GM19240 (cell line): ENCODE results near the gene LPAR2.
"Not testable (repeated sequence)": the region's sequence is repeated elsewhere in the genome, so short reads cannot be mapped to it uniquely, and the experiment has no call there.

ENCODE experiments used
- DNase-seq: peaks from one replicate; pipeline ENCODE4 v3.0.0; 2011; ENCODE audit warnings: low spot score; ENCODE audit not compliant: insufficient read length

LPAR2 gene

GRCh38 chr19:19598728-19599451 lies 29.1 kb downstream of the LPAR2 start:
- DNase-seq: not testable (repeated sequence)

- DNase-seq: peak; percentile 30
Measured at GRCh38 chr19:19597809-19598306, 30.2 kb downstream of the LPAR2 start.

- no peak for DNase-seq
Measured at GRCh38 chr19:19595171-19595701, 32.8 kb downstream of the LPAR2 start.

GRCh38 chr19:19594381-19594780 lies 33.6 kb downstream of the LPAR2 start:
- DNase-seq: no peak

GRCh38 chr19:19592690-19593089 lies 35.3 kb downstream of the LPAR2 start:
- no peak for DNase-seq

- DNase-seq: no peak
Measured at GRCh38 chr19:19591133-19591825, 36.7 kb downstream of the LPAR2 start.

- DNase-seq: no peak
Measured at GRCh38 chr19:19588546-19588945, 39.5 kb downstream of the LPAR2 start.

- no peak for DNase-seq
Measured at GRCh38 chr19:19587771-19588170, 40.2 kb downstream of the LPAR2 start.

GRCh38 chr19:19584356-19584755 lies 43.7 kb downstream of the LPAR2 start:
- no peak for DNase-seq

GRCh38 chr19:19582471-19582870 lies 45.5 kb downstream of the LPAR2 start:
- DNase-seq: no peak

GRCh38 chr19:19581391-19581790 lies 46.6 kb downstream of the LPAR2 start:
- DNase-seq: no peak

- no peak for DNase-seq
Measured at GRCh38 chr19:19580418-19580817, 47.6 kb downstream of the LPAR2 start.

- DNase-seq: no peak
Measured at GRCh38 chr19:19579533-19580361, 48.3 kb downstream of the LPAR2 start.

- no peak for DNase-seq
Measured at GRCh38 chr19:19578252-19578651, 49.8 kb downstream of the LPAR2 start.

GRCh38 chr19:19575411-19575810 lies 52.6 kb downstream of the LPAR2 start:
- DNase-seq: no peak
